Renal cortex interstitium (tissue), 11 donors: ENCODE results near the gene GAS2L1. TPM values are rescaled to one million over a fixed set of nuclear protein-coding genes. Genes with fewer than 3 reads are reported as not detected.
A peak's percentile ranks its signal among the peaks of the same experiment; 100 is the strongest.

Experiments used
- DNase-seq, 11 donors: peaks; one replicate each; pipeline ENCODE4 v3.0.0-alpha.2; 2013; ENCODE audit warnings: low read depth in 9 of 11, low spot score in 4 of 11; ENCODE audit errors: extremely low read depth in 1 of 11
- polyA plus RNA-seq, 3 donors: library from polyadenylated mRNA; unstranded; fragments of 120-200 nt; gene quantifications; one replicate each; pipeline ENCODE4 v1.2.1, GENCODE V29; 2013; ENCODE audit not compliant: insufficient read length in 3 of 3

GAS2L1 gene
- polyA plus RNA-seq, 3 donors, result 5.5 to 9.1 (median 7.3) TPM

DNA sequence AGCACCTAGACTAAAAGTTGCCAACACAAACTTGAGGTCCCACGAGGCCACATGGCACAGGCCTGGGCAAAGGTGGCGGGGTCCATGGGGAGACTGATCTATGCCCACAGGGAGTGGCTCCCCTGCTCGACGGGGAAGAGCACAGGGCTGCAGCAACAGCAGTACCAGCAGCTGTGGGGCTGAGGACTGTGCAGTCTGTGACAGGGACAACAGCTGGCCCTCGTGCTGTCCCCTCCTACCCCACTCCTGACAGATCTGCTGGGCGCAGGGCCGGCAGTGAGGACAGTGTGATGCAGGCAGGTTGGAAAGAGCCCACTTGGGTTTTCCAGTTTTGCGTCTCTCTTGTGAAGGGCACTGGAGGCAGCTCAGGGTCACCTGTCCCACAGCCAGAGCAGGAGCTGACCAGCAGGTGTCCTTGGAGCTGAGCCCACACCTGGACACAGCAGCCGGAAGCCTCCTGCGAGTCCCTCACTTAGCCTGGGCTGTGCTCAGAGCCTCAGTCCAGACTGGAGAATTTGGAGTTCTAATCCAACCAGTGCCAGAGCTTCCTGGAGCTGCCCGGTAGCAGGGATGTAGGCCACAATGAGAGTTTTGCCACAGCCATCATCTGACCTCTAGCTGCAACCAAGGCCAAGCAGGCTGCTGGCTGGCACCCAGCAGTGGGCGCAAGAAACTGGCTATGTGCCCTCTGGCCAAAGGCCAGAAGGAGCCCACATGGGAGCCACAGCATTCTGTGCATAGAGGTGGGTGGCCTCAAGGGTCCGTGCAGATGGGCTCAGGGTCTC is 3.6 kb upstream of the GAS2L1 start:
- no peak for DNase-seq

DNA sequence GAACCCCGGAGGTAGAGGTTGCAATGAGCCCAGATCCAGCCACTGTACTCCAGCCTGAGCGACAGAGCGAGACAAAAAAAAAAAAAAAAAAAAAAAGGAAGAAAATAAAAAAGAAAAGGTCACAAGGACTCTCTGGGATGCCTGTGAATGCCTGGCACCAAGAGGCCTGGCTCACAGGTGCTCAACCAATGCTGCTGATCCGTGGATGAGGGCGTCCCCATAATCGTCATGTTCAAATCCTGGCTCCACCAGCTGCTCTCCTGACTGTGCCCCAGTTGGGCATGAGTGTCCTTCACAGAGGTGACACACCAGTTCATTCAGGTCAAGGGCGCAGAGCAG is 645 bp upstream of the GAS2L1 start:
- no peak for DNase-seq

DNA sequence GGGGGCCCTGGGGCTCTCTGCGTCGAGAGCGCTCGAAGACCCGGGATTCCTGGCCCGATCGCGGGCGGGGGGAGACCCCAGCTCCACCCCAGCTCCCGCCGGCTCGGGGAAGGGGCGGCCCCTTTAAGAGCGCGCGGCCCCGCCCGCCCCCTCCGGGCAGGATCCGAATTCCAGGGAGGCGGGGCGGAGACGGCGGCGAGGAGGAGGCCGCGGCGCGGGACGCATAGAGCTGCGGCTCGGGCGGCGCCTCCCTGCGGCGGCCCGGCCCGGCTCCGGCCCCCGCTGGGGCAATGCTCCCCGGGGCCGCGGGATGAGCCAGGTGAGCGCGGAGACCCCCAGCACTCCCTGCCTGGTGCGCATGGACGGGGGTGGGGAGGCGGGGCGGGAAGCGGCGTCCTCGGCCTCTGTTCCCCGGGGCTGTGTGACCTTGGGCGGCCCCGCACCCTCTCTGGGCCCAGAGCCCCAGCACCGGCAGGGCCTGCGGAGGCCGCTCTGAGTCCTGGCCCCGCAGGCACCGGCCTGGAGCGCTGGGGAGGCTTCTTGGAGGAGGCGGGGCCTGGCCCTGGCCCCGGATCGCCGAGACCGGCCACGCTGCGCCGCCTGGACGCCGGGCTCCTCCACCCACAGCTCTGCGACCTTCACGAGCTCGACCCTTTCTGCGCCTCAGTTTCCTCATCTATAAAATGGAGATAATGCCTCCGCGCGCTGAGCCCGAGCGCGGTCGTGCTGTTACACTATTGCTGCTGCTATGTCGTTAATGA is 565 bp downstream of the GAS2L1 start:
- peak in 8 of 11 donors; percentile 57 to 80 (median 74) for DNase-seq

DNA sequence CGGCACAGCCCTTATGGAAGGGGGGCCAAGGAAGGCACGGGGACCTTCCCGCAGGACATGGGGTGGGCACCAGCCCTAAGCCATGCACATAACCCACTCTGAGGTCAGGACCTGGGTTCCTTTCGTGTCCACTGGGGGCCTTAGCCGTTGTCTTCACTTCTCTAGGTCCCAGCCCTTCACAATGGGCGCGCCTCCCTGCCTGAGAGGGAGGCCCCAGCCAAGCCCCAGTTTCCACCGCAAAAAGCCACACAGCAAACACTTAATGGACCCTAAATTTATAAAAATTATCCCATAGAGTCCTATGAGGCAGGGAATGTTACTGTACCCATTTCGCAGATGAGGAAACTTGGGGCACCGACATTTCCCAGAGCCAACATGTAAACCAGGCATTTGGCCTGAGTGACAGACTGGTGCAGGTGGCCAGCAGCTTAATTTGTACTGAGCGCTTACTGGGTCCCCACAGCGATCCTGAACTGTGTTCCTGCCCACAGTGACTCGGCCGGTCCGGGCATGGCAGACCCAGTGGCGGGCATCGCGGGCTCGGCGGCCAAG is 1.2 kb downstream of the GAS2L1 start:
- no peak for DNase-seq

DNA sequence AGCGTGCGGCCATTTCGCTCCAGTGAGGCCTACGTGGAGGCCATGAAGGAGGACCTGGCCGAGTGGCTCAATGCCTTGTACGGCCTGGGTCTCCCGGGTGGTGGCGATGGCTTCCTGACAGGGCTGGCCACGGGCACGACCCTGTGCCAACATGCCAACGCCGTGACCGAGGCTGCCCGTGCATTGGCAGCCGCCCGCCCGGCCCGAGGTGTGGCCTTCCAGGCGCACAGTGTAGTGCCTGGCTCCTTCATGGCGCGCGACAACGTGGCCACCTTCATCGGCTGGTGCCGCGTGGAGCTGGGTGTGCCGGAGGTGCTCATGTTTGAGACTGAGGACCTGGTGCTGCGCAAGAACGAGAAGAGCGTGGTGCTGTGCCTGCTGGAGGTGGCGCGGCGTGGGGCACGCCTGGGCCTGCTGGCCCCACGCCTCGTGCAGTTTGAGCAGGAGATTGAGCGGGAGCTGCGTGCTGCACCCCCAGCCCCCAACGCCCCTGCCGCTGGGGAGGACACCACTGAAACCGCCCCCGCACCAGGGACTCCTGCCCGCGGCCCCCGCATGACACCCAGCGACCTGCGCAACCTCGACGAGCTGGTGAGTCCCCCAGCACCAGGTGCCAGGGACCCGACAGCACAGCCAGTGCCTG is 1.8 kb downstream of the GAS2L1 start:
- no peak for DNase-seq

DNA sequence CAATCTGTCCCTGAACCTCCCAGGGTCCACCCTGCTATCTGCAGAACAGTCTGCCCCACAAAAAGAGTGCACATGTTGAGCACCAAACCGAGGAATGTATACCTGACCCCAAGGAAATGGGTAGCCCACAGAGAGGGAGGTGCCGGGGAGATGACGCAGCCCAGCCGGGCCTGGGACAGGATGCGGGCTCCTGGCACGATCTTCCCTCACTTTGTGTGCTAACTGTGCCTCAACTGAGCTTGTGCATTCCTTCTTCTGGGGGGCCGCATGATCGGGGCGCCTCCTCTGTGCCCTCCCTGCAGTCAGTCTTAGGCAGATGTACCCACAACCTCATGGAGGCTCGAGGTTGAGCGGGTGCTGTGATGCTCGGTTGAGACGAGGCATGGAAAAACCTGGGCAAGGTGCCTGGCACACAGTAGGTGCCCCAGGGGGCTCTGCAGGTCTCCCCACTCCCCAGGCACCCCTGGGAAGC is 2.4 kb downstream of the GAS2L1 start:
- no peak for DNase-seq

DNA sequence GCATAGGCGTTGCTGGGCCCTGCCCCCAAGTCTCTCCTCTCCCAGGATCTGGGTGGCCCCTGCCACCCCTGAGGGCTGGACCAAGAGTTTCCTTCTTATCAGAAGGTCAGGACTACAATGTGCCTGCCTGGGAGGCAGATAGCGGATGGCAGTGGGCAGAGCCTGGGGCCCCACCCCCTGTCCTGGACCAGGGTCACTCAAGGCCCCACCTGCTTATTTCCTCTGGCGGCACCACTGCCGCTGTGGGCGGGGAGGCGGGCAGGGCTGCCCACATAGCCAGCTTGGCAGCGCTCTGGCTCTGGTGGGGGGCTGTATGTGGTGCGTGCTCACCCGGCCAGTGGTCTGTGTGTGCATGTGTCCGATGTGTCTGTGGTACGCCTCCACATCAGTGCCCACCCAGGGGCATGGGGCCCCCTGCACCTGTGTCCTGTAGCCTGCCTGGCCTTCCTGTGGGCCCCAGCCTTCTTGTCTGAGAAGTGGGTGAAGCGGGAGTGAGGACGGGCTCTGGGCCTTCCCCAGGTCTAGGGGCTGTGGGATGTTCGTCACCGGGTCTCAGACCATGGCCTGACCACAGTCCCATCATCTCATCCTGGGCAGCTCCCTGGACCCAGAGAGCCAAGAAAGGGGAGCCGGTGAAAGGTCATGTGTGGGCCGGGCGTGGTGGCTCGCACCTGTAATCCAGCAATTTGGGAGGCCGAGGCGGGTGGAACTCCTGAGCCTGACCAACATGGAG is 3.0 kb downstream of the GAS2L1 start:
- DNase-seq, result no peak

DNA sequence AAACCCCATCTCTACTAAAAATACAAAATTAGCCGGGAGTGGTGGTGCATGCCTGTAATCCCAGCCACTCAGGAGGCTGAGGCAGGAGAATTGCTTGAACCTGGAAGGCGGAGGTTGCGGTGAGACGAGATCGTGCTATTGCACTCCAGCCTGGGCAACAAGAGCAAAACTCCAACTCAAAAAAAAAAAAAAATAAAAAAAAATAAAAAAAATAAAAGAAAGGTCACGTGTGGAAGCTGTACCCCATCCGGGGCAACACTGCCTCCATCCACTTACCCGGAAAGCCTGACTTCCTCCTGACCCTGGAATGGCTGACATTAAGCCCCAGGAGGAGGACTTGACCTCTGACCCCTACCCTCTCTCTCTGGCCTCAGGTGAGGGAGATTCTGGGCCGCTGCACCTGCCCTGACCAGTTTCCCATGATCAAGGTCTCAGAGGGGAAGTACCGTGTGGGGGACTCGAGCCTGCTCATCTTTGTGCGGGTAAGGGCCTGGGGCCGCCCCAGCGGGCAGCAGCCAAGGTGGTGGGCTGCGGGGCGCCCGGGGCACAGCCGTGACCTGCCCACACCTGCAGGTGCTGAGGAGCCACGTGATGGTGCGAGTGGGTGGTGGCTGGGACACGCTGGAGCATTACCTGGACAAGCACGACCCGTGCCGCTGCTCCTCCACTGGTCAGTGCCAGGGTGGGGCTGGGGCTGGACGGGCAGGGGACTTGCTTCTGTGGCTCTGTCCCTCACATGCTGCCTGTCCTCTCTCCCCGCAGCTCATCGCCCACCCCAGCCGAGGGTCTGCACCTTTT is 3.8 kb downstream of the GAS2L1 start:
- no peak for DNase-seq

DNA sequence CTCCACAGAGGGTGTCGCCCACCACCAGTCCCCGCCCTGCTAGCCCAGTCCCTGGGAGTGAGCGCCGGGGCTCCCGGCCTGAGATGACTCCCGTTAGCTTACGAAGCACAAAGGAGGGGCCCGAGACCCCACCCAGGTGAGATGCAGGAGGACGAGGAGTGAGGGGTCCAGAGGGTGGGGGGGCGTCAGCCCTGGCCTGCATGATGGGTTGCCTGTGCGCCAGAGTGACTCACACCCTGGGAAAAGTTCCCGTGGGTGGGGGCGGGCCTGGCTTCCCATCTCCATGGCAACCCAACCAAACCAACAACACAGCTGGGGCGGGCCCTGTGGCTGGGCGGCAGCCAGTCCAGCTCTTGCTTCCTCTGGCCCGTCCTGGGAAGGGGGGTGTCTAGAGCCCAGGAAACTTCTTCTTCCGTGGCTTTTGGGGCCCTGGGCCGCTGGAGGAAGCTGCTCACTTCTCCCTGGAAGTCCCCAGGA is 4.5 kb downstream of the GAS2L1 start:
- peak in 10 of 11 donors; percentile 64 to 88 (median 80) for DNase-seq

DNA sequence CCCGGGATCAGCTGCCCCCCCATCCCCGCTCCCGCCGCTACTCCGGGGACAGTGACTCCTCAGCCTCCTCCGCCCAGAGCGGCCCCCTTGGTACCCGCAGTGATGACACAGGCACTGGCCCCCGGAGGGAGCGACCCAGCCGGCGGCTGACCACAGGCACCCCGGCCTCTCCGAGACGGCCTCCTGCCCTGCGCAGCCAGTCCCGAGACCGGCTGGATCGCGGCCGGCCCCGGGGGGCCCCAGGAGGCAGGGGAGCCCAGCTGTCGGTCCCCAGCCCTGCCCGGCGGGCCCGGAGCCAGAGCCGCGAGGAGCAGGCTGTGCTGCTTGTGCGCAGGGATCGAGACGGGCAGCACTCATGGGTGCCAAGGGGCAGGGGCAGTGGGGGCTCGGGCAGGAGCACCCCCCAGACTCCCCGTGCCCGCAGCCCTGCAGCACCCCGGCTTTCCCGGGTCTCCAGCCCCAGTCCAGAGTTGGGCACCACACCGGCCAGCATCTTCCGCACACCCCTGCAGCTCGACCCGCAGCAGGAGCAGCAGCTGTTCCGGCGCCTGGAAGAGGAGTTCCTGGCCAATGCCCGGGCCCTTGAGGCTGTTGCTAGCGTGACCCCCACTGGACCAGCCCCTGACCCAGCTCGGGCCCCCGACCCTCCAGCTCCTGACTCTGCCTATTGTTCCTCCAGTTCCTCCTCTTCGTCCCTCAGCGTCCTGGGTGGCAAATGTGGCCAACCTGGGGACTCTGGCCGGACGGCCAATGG is 5.2 kb downstream of the GAS2L1 start:
- no peak for DNase-seq

DNA sequence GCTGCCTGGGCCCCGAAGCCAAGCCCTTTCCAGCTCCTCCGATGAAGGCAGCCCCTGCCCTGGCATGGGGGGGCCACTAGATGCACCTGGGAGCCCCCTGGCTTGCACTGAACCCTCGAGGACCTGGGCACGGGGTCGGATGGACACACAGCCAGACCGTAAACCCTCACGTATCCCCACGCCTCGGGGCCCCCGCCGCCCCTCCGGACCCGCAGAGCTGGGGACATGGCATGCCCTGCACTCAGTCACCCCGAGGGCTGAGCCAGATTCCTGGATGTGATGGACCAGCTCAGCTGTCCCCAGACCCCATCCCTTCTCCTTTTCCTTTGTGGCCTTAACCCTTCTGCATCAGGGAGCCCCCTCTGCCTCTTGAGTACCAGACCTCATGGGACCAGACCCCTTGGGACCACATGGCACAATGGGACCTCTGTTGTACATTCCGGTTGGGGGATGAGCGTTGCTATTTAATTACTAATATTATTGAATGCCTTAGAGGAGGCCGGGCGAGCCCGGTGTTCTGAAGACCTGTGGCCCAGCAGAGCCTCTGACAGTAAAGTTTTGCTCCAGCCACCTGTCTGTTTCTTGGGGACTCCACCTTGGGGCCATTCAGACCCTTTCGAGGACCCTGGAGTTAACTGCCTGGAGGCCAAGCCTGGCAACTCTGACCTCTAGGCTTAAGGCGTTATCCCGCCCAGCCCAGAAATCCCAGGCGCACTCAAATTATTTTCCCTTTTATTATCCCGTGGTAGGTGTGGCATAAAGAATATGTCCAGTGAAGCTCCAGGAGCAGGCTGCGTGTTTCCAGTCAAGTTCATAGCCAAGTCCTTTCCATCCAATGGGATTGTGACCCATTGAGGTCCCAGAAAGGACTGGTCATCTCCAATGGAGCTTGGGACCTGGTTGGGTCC is 6.0 kb downstream of the GAS2L1 start:
- no peak for DNase-seq

DNA sequence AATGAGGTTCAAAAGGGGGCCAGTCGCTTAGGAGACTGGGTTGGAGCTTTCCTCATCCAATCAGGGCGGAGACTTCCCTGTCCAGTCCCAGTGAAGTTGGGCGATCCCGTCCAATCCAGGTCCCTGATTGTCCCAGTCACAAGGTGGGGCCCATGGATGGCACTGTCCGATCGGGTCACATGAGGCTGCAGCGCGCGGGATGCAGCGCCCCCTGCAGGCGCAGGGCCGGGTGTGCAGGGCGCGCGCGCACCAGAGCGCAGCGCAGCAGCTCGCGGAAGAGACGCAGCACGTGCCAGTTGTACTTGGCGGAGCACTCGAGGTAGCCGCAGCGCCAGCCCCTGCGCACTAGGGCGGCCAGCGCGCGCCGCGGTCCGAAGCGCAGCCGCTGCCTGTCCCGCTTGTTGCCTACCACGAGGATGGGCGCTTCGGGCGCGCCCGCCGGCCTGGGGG is 6.7 kb downstream of the GAS2L1 start:
- DNase-seq, result peak in 1 of 11 donors; percentile 28

DNA sequence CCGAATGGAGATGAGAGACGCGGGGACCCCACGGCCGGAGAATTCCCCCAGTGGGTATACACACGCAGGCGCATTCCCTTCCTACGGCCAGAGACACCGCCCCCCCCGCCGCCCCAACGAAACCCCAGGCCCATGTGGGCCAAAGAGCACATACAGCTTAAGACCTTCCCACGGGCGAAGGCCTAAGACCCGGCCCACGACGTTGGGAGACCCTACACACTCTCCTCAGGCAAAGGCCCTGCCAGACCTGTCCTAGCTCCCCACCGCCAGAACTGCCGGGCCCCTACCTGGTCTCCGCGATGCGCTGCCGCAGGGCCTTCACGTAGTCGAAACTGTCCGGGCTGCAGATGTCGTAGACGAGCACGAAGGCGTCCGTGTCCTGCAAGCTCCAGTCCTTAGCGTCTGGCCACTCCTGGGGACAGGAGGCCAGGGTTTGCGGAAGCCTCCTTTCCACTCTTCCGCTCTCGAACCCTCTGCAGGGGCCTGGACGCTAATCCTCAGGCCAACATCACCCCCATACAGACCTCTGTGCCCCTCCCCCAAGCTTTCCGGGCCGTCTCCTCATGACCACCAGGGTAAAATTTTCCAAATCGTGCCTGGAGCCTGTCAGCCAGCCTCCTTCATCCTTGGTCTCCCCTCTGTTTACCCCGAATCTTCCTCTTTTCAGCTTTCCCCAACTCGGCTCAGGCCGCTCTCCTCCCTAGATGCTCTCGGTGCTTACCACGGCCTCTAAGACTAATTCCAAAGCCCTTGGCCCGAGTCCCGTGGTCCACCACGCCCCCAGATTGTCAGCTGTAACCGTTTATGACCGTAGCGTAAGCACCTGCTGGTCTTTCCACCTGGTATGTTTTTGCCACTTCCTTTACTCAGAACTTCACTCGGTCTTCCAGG is 7.4 kb downstream of the GAS2L1 start:
- no peak for DNase-seq

DNA sequence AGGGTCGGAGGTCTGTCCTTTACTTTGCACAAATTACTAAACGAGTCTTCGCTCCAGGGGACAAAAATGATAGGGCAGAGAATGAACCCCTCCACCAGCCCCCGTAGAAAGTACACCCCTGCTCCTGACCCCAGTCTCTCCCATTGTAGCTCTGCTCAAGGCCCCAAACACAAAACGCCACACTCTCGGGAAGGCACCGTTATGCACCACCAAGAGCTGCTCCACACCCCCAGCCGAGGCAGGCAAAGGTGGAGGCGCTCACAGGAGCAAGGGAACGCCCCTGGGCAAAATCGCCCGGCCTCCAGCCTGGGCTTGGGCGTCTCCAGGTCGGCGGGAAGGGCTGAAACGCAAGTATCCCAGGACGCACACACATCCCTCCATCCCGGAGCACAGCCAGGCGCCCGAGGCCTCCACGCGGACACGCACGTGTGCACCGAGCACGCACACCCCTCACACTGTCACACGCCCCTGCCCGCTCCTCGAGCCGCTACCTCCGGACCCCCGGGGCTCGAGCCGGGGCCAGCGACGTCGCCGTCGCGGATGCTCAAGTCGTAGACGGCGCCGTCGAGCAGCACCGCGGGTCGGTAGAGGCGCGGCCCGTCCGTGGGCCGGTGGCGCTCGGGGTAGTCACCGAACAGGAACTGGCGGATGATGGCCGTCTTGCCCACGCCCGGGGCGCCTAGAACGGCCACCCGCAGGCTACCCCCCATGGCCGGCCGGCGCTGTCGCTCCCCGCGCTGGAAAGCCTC is 8.3 kb downstream of the GAS2L1 start:
- DNase-seq, result no peak
